Fibroblast of the aortic adventitia (primary cell): Measurements from ENCODE around the gene TOGARAM2. TPM values are rescaled to one million over a fixed set of nuclear protein-coding genes. Genes with fewer than 3 reads are reported as not detected.
A peak's percentile ranks its signal among the peaks of the same experiment; 100 is the strongest.

Experiments used
- DNase-seq: peaks from one replicate; pipeline ENCODE4 v3.0.0-alpha.2; 2010; ENCODE audit warnings: low read depth
- H3K4me3 ChIP-seq: 2 replicates; pipeline ENCODE4 v1.5.1; 2011; ENCODE audit warnings: low read depth, mild to moderate bottlenecking, control low read depth, low read length, moderate library complexity
- CTCF ChIP-seq: IDR thresholded peaks from 2 replicates; pipeline ENCODE4 v1.5.1; 2011; ENCODE audit warnings: mild to moderate bottlenecking, low read length, control low read depth, inconsistent platforms; ENCODE audit not compliant: insufficient read depth
- total RNA-seq: library from RNA; depleted of rRNA; stranded (reverse); fragments of >200 nt; gene quantifications from 2 replicates; pipeline ENCODE4 v1.2.3, GENCODE V29; 2012; ENCODE audit warnings: low replicate concordance

Gene TOGARAM2
- total RNA-seq: under 0.01 TPM in 1 of 2 replicates, not detected in the other

GRCh38 chr2:28981016-28981441 lies at the start of gene TOGARAM2:
TOGARAM2 (plus strand) TSS chr2:28981298; CDS start chr2:28994835, 13,537 bp downstream.
- no peak for TF ChIP-seq CTCF
- peak; percentile 13 for DNase-seq
- no peak within 1 kb of the TSS for H3K4me3 ChIP-seq

DNA sequence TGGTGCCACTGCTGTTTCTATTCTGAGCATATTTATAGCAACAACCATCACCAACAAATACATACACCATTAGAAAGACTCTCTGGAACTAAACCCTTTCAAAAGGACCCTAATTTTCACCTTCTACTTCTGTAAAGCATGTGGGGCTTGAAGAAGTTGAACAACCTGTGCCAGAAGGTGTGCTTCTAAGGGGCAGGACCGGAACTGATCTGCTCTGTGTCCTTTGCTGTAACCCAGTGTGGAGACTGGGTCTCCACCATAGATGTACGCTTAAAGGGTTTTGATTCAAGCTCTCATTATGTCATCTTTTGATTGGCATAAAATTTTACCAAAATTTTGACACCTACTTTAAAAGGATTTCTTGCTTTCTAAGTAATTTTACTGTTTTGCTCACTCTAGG lies 46.3 kb upstream of the TOGARAM2 start:
- no peak for TF ChIP-seq CTCF
- no peak for DNase-seq
- no peak overlapping the region for H3K4me3 ChIP-seq

- no peak for DNase-seq
- no peak for TF ChIP-seq CTCF
- H3K4me3 ChIP-seq: no peak overlapping the region
Observed at GRCh38 chr2:28941008-28941407, 40.1 kb upstream of the TOGARAM2 start.

DNA sequence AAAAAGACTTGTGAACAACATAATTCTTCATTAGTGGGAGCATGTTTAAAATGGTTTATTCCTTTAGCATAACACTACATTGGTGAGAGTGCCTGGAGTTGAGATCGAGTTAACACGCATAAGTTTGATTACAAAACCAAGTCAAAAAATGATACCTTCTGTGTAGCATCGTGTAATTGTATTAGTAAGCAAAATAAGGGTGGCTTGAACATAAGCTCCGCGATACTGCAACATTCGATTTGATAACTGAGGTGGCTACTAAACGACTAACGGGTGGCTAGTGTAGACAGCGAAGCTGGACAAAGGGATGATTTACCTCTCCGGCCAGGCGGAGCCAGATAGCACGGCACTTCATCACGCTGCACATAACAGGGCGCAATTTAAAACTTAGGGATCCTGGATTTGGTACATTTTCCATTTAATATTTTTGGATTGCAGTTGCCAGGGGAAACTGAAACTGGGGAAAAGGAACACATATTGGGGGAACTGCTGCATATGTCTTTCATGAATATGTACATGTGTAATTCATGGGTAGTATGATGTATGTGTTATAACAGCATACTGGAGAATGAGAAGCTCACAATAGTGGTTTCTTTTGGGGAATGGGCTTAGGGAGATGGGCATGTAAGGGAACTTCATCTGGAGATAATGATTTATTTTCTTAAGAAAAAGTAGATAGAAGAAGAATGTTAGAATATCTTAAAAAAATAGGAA lies 36.4 kb upstream of the TOGARAM2 start:
- no peak for TF ChIP-seq CTCF
- no peak overlapping the region for H3K4me3 ChIP-seq
- DNase-seq: no peak

DNA sequence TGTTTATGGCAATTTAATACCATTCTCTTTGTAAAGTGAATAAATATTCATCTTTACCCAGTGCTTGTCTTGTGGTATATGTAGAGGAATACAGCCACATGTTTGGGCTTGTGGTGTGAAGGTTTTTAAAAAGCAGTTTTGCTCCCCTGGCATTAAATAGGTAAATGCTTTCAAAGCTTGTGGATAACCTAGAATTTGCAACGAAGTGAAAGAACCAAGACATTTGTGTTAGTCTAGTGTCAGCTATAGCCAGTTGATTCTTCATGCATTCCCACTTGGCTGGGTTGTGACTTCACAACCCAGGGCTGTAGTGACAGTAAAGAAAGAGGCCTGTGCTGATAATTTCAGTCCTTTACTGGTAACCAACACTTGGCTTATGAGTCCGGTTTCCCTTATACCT lies 32.9 kb upstream of the TOGARAM2 start:
- no peak for DNase-seq
- no peak for TF ChIP-seq CTCF

GRCh38 chr2:28949190-28949589 lies 31.9 kb upstream of the TOGARAM2 start:
- no peak overlapping the region for H3K4me3 ChIP-seq
- no peak for DNase-seq
- no peak for TF ChIP-seq CTCF

More for the DNA sequence above, 32.9 kb upstream of the TOGARAM2 start:
- H3K4me3 ChIP-seq: no peak overlapping the region
